Measurements from ENCODE around the gene MEIKIN. TPM values are rescaled to one million over a fixed set of nuclear protein-coding genes. Genes with fewer than 3 reads are reported as not detected.
"Not testable (repeated sequence)": the region's sequence is repeated elsewhere in the genome, so short reads cannot be mapped to it uniquely, and the experiment has no call there.

Gene MEIKIN
- total and polyA plus RNA-seq, 2 donors (not counting 1 experiment from before 2014, with no cell fraction given): not detected

- no peak for DNase-seq (ENCODE audit: low read depth in 2 of 2)
- Histone ChIP-seq H3K27me3 (ENCODE audit: control insufficient read depth, insufficient read depth, low read length) (no peaks in the 10 kb centered on the region), H3K4me3 (replicated peaks in 1 of 4; ENCODE audit: control extremely low read depth in 1 of 4, insufficient read depth in 1 of 4, low read depth in 3 of 4, low read length in 4 of 4) (no peak overlapping the region), H3K9ac (ENCODE audit: insufficient read depth, low read length) (no peak overlapping the region), H2AFZ (ENCODE audit: low read length) (no peak overlapping the region), H3K4me2 (ENCODE audit: extremely low read depth, insufficient read depth, low read length) (no peak overlapping the region), H3K4me1 (ENCODE audit: control insufficient read depth, extremely low read depth, insufficient read depth, low read length) (no peaks in the 10 kb centered on the region), H4K20me1 (ENCODE audit: control insufficient read depth, extremely low read depth, insufficient read depth, low read length) (no peaks in the 10 kb centered on the region), H3K27ac (ENCODE audit: insufficient read depth, low read length) (no peak overlapping the region), H3K9me3 (ENCODE audit: control insufficient read depth, insufficient read depth, low read depth, low read length) (no peaks in the 10 kb centered on the region), H3K36me3 (ENCODE audit: control insufficient read depth, insufficient read depth, low read length) (no peaks in the 10 kb centered on the region), H3K79me2 (ENCODE audit: control insufficient read depth, insufficient read depth, low read length) (no peaks in the 10 kb centered on the region)
- no peak for TF ChIP-seq CTCF (conservative IDR thresholded peaks at IDR 0.05 in 1 of 2, IDR thresholded peaks at IDR 0.05 in 1 of 2; ENCODE audit: low read depth in 1 of 2, low read length in 2 of 2)
- no peak for TF ChIP-seq EZH2 (IDR thresholded peaks at IDR 0.05; ENCODE audit: low read length, missing control alignments)
Observed at GRCh38 chr5:131845828-131846227, 99.6 kb downstream of the MEIKIN start.

DNA sequence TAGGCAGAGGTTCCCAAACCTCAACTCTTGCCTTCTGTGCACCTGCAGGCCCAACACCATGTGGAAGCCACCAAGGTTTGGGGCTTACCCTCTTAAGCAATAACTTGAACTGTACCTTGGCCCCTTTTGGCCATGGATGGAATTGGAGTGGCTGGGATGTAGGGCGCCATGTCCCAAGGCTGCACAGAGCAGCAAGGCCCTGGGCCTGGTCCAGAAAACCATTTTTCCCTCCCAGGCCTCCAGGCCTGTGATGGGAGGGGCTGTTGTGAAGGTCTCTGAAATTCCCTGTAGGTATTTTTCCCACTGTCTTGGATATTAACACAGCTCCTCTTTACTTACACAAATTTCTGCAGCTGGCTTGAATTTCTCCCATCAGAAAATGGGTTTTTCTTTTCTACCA, 102.5 kb downstream of the MEIKIN start:
- H3K9me3 ChIP-seq (ENCODE audit: control insufficient read depth, insufficient read depth, low read depth, low read length); H2AFZ ChIP-seq (ENCODE audit: low read length); H3K4me3 ChIP-seq (replicated peaks in 1 of 4; ENCODE audit: control extremely low read depth in 1 of 4, insufficient read depth in 1 of 4, low read depth in 3 of 4, low read length in 4 of 4); H3K27me3 ChIP-seq (ENCODE audit: control insufficient read depth, insufficient read depth, low read length); DNase-seq (ENCODE audit: low read depth in 2 of 2); H3K4me2 ChIP-seq (ENCODE audit: extremely low read depth, insufficient read depth, low read length); H3K27ac ChIP-seq (ENCODE audit: insufficient read depth, low read length); H3K79me2 ChIP-seq (ENCODE audit: control insufficient read depth, insufficient read depth, low read length); H3K9ac ChIP-seq (ENCODE audit: insufficient read depth, low read length); H3K36me3 ChIP-seq (ENCODE audit: control insufficient read depth, insufficient read depth, low read length); H4K20me1 ChIP-seq (ENCODE audit: control insufficient read depth, extremely low read depth, insufficient read depth, low read length); H3K4me1 ChIP-seq (ENCODE audit: control insufficient read depth, extremely low read depth, insufficient read depth, low read length): not testable (repeated sequence)

- not testable (repeated sequence) for H3K79me2 ChIP-seq (ENCODE audit: control insufficient read depth, insufficient read depth, low read length); H3K4me2 ChIP-seq (ENCODE audit: extremely low read depth, insufficient read depth, low read length); H3K4me1 ChIP-seq (ENCODE audit: control insufficient read depth, extremely low read depth, insufficient read depth, low read length); H2AFZ ChIP-seq (ENCODE audit: low read length); H3K27ac ChIP-seq (ENCODE audit: insufficient read depth, low read length); H3K9me3 ChIP-seq (ENCODE audit: control insufficient read depth, insufficient read depth, low read depth, low read length); H3K4me3 ChIP-seq (replicated peaks in 1 of 4; ENCODE audit: control extremely low read depth in 1 of 4, insufficient read depth in 1 of 4, low read depth in 3 of 4, low read length in 4 of 4); DNase-seq (ENCODE audit: low read depth in 2 of 2); H3K9ac ChIP-seq (ENCODE audit: insufficient read depth, low read length); H3K36me3 ChIP-seq (ENCODE audit: control insufficient read depth, insufficient read depth, low read length); H4K20me1 ChIP-seq (ENCODE audit: control insufficient read depth, extremely low read depth, insufficient read depth, low read length); H3K27me3 ChIP-seq (ENCODE audit: control insufficient read depth, insufficient read depth, low read length)
Observed at GRCh38 chr5:131832702-131833101, 112.8 kb downstream of the MEIKIN start.

- Histone ChIP-seq H3K4me2 (ENCODE audit: extremely low read depth, insufficient read depth, low read length) (no peak overlapping the region), H2AFZ (ENCODE audit: low read length) (no peak overlapping the region), H3K4me1 (ENCODE audit: control insufficient read depth, extremely low read depth, insufficient read depth, low read length) (no peaks in the 10 kb centered on the region), H3K27ac (ENCODE audit: insufficient read depth, low read length) (no peak overlapping the region), H3K36me3 (ENCODE audit: control insufficient read depth, insufficient read depth, low read length) (no peaks in the 10 kb centered on the region), H3K27me3 (ENCODE audit: control insufficient read depth, insufficient read depth, low read length) (no peaks in the 10 kb centered on the region), H3K4me3 (replicated peaks in 1 of 4; ENCODE audit: control extremely low read depth in 1 of 4, insufficient read depth in 1 of 4, low read depth in 3 of 4, low read length in 4 of 4) (no peak overlapping the region), H4K20me1 (ENCODE audit: control insufficient read depth, extremely low read depth, insufficient read depth, low read length) (no peaks in the 10 kb centered on the region), H3K9ac (ENCODE audit: insufficient read depth, low read length) (no peak overlapping the region), H3K9me3 (ENCODE audit: control insufficient read depth, insufficient read depth, low read depth, low read length) (no peaks in the 10 kb centered on the region), H3K79me2 (ENCODE audit: control insufficient read depth, insufficient read depth, low read length) (no peaks in the 10 kb centered on the region)
- TF ChIP-seq CTCF (conservative IDR thresholded peaks at IDR 0.05 in 1 of 2, IDR thresholded peaks at IDR 0.05 in 1 of 2; ENCODE audit: low read depth in 1 of 2, low read length in 2 of 2) (no peak), EZH2 (IDR thresholded peaks at IDR 0.05; ENCODE audit: low read length, missing control alignments) (no peak)
- DNase-seq (ENCODE audit: low read depth in 2 of 2): no peak
Observed at GRCh38 chr5:131825404-131826013, 120.0 kb downstream of the MEIKIN start.

Measured in fibroblast of lung (primary cell).